ENCODE data around the gene GTF2H4. TPM values are rescaled to one million over a fixed set of nuclear protein-coding genes. Genes with fewer than 3 reads are reported as not detected.

Gene GTF2H4
- total RNA-seq, 1 donor from 2014 or later: 72.6 TPM

DNA sequence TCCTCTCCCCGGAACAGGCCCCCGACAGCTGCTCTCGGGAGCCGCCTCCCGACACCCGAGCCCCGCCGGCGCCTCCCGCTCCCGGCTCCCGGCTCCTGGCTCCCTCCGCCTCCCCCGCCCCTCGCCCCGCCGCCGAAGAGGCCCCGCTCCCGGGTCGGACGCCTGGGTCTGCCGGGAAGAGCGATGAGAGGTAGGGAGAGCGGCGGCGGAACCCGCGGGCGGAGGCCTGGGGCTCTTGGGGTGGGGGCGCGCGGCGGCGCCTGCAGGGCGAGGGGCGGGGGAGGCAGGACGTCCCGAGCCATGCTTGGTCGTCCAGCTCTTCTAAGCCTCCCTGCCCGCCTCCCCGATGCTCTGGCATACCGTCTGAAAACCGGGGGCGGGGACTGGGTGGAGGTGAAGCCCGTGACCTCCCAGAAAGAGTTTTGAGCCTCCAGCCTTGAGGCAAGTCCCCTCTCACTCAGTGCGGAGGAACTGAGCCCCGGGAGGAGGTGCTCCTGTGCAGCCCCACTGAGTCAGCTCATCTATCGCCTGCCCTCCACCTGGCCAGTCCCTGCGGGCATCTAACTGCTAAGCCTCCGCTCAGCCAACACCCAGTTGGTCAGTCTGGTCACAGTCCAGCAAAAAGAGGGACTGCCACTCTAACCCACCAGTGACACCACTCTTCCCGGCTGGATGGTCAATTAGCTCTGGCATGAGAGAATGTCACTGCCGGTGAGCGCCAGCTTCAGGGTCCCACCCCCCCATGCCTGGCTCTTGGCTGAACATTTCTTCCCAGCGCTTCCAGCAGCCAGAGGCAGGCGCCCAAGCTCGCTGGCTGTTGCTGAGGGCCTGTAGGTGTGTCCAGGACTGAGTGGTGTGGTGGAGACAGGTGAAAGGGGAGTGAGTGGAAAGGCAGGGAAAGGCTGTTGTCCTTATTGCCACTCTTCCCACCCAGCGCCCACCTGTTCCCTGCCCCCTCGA is 23.2 kb upstream of the GTF2H4 start:
- peaks cover 69% of the 10 kb centered on the region for H3K4me1 Mint-ChIP-seq
- peak overlapping the region; percentile 97 for H3K27ac Mint-ChIP-seq (ENCODE audit: unreplicated experiment)

DNA sequence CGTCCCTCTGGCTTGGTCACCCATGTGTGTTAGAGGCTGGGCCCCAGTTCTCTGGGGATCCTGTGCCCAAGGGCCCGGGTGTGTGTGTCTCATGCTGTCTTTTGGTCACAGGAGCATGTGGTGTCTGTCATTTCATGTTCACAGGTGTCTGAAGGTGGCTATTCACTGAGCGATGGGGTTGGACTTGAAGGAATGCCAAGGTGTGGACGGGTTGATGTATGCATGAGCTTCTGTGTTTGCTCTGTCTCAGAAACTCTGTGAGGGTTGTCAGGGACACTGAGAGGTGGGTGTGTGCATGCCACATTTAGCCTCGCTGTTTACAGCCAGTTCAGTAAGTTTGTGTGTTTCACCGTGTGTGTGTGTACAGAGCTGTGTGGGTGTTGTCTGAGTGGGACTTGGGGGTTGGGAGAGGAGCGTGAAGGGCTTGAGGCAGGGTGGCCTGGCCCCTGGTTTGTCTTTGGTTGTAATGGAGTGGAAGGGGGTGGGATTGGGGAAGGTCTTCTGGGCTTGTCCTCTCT is 22.5 kb upstream of the GTF2H4 start:
- Mint-ChIP-seq H3K9me3 (no peaks in the 10 kb centered on the region), H3K27me3 (ENCODE audit: low read depth) (no peaks in the 10 kb centered on the region), H3K4me3 (peak overlapping the region; percentile 86), H3K36me3 (ENCODE audit: low read depth) (no peaks in the 10 kb centered on the region), H3K27ac (ENCODE audit: unreplicated experiment) (peak overlapping the region; percentile 97), H3K4me1 (peaks cover 69% of the 10 kb centered on the region)
- TF ChIP-seq, protein P1, sequence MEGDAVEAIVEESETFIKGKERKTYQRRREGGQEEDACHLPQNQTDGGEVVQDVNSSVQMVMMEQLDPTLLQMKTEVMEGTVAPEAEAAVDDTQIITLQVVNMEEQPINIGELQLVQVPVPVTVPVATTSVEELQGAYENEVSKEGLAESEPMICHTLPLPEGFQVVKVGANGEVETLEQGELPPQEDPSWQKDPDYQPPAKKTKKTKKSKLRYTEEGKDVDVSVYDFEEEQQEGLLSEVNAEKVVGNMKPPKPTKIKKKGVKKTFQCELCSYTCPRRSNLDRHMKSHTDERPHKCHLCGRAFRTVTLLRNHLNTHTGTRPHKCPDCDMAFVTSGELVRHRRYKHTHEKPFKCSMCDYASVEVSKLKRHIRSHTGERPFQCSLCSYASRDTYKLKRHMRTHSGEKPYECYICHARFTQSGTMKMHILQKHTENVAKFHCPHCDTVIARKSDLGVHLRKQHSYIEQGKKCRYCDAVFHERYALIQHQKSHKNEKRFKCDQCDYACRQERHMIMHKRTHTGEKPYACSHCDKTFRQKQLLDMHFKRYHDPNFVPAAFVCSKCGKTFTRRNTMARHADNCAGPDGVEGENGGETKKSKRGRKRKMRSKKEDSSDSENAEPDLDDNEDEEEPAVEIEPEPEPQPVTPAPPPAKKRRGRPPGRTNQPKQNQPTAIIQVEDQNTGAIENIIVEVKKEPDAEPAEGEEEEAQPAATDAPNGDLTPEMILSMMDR (conservative IDR thresholded peaks at IDR 0.05): no peak
- no peak for DNase-seq (ENCODE audit: low read depth, low spot score)

More for the DNA sequence above, 23.2 kb upstream of the GTF2H4 start:
- H3K9me3 Mint-ChIP-seq: no peaks in the 10 kb centered on the region
- TF ChIP-seq, protein P1 (conservative IDR thresholded peaks at IDR 0.05): no peak
- no peaks in the 10 kb centered on the region for H3K27me3 Mint-ChIP-seq (ENCODE audit: low read depth)
- H3K36me3 Mint-ChIP-seq (ENCODE audit: low read depth): no peaks in the 10 kb centered on the region
- peak; percentile 28 for DNase-seq (ENCODE audit: low read depth, low spot score)
- peak overlapping the region; percentile 86 for H3K4me3 Mint-ChIP-seq

DNA sequence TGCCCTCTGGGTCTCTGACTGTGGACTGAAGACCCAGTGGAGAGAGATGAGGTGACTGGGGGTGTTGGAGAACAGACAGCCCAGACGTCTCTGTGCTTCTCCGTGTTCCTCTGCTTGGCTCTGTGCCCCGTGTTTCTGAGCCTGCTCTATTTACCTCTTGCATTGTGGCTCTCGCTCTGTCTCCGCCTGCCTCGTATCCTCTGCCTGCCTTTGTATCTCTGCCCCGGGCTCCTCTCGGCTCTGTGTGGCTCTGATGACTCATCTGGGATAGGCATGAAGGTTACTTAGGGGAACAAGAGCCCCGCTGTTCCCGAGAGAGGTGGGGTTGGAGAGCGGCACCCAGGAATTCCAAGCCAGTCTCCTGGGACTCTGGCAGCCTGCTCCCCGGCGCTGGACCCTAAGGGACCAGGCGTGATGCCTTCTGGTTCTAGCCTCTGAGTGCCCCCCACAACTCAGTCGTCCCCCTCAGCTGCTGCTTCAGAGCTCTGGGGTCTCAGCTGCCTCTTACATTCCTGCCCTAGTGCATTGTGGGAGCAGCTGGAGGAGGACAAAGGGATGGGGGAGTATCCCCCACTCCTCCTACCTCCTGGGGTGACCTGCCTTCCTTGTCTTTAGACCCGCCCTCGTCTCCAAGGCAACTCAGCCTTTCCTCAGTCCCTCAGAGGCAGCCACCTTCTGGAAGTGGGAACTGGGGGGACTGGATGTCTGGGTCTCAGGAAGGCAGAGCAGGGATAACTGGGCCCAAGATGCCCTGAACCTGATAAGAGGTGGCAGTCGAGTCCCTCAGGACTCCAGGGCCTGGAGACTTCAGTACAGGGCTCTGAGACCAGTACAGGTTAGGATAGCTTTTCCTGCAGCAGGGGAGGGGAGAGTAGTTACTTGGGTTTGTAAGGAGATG is 21.8 kb upstream of the GTF2H4 start:
- Mint-ChIP-seq H3K27me3 (ENCODE audit: low read depth) (no peaks in the 10 kb centered on the region), H3K9me3 (no peaks in the 10 kb centered on the region), H3K4me1 (peaks cover 64% of the 10 kb centered on the region), H3K4me3 (peak overlapping the region; percentile 86), H3K27ac (ENCODE audit: unreplicated experiment) (peak overlapping the region; percentile 97), H3K36me3 (ENCODE audit: low read depth) (no peaks in the 10 kb centered on the region)
- TF ChIP-seq, protein P1 (conservative IDR thresholded peaks at IDR 0.05): no peak
- DNase-seq (ENCODE audit: low read depth, low spot score): peak; percentile 56

DNA sequence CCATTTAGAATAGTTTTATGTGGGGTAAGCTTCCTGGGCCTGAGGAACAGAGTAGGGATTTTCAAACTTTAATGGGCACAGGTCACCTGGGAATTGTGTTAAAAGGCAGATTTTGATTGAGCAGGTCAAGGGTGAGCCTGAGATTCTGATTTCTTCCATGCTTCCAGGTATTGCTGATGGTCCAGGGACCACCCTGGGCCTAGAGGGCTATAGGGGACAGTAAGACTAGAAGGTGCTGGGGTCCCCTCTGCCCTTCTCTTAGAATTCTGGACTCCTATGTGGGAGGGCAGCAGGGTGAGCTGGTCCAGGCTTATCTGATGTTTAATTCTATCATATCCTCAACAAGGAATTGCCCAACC is 21.1 kb upstream of the GTF2H4 start:
- peaks cover 57% of the 10 kb centered on the region for H3K4me1 Mint-ChIP-seq
- H3K9me3 Mint-ChIP-seq: no peaks in the 10 kb centered on the region
- H3K36me3 Mint-ChIP-seq (ENCODE audit: low read depth): no peaks in the 10 kb centered on the region
- H3K4me3 Mint-ChIP-seq: peak overlapping the region; percentile 86
- DNase-seq (ENCODE audit: low read depth, low spot score): no peak
- H3K27me3 Mint-ChIP-seq (ENCODE audit: low read depth): no peaks in the 10 kb centered on the region
- TF ChIP-seq, protein P1 (conservative IDR thresholded peaks at IDR 0.05): no peak
- peak overlapping the region; percentile 24 for H3K27ac Mint-ChIP-seq (ENCODE audit: unreplicated experiment)

All from neural crest cell (in vitro differentiated cells).